ENCODE results near the gene LRCH1. TPM values are rescaled to one million over a fixed set of nuclear protein-coding genes. Genes with fewer than 3 reads are reported as not detected.

Gene LRCH1
- total and polyA plus RNA-seq, 2 of the 13 experiments (the other 11 are each of a cell fraction or from before 2014, with no cell fraction given), result 4.1 to 12.6 TPM

- no peak for TF ChIP-seq ZNF674 (CRISPR knock-in tag; IDR thresholded peaks at IDR 0.05; ENCODE audit: low read depth)
- TF ChIP-seq SOX6 (IDR thresholded peaks at IDR 0.05), result no peak
- 0 out of 2 replicates have a peak, but pooled peaks have one; percentile 19 for TF ChIP-seq SOX6 (CRISPR knock-in tag; IDR thresholded peaks at IDR 0.05)
- no peak for TF ChIP-seq SIX1 (CRISPR knock-in tag; IDR thresholded peaks at IDR 0.05; ENCODE audit: borderline replicate concordance)
- 0 out of 2 replicates have a peak, but pooled peaks have one; percentile 39 for TF ChIP-seq ARID5B (CRISPR knock-in tag; IDR thresholded peaks at IDR 0.05)
- TF ChIP-seq, protein P1, sequence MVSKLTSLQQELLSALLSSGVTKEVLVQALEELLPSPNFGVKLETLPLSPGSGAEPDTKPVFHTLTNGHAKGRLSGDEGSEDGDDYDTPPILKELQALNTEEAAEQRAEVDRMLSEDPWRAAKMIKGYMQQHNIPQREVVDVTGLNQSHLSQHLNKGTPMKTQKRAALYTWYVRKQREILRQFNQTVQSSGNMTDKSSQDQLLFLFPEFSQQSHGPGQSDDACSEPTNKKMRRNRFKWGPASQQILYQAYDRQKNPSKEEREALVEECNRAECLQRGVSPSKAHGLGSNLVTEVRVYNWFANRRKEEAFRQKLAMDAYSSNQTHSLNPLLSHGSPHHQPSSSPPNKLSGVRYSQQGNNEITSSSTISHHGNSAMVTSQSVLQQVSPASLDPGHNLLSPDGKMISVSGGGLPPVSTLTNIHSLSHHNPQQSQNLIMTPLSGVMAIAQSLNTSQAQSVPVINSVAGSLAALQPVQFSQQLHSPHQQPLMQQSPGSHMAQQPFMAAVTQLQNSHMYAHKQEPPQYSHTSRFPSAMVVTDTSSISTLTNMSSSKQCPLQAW (CRISPR knock-in tag; IDR thresholded peaks at IDR 0.05), result peak; percentile 18; the same call in 1 of the 2 replicates
- no peak for TF ChIP-seq MAFG (CRISPR knock-in tag; IDR thresholded peaks at IDR 0.05)
- no peak for TF ChIP-seq POGK (CRISPR knock-in tag; conservative IDR thresholded peaks at IDR 0.05)
- TF ChIP-seq PAXIP1 (CRISPR knock-in tag; conservative IDR thresholded peaks at IDR 0.05), result peak; percentile 55
- no peak for TF ChIP-seq CREB1 (IDR thresholded peaks at IDR 0.05)
- peak; percentile 22; the same call in 1 of the 2 replicates for TF ChIP-seq CREB1 (CRISPR knock-in tag; IDR thresholded peaks at IDR 0.05)
- TF ChIP-seq DRAP1 (CRISPR knock-in tag; IDR thresholded peaks at IDR 0.05), result peak; percentile 30; the same call in 1 of the 2 replicates
- peak; percentile 36 for TF ChIP-seq GATAD2A (CRISPR knock-in tag; IDR thresholded peaks at IDR 0.05)
- peak; percentile 32; the same call in 1 of the 2 replicates for TF ChIP-seq MED1 (CRISPR knock-in tag; IDR thresholded peaks at IDR 0.05)
- 0 out of 2 replicates have a peak, but pooled peaks have one; percentile 23 for TF ChIP-seq ZKSCAN8 (CRISPR knock-in tag; IDR thresholded peaks at IDR 0.05; ENCODE audit: borderline replicate concordance)
- TF ChIP-seq SAP130 (CRISPR knock-in tag; IDR thresholded peaks at IDR 0.05; ENCODE audit: low read depth), result peak; percentile 30; the same call in 1 of the 2 replicates
- TF ChIP-seq HINFP (CRISPR knock-in tag; IDR thresholded peaks at IDR 0.05; ENCODE audit: low read depth), result no peak
- TF ChIP-seq NCOR1 (IDR thresholded peaks at IDR 0.05; ENCODE audit: borderline replicate concordance, low read length), result 0 out of 2 replicates have a peak, but pooled peaks have one; percentile 44
Observed at GRCh38 chr13:46660857-46661256, 107.9 kb downstream of the LRCH1 start (continued).

Measured in HepG2 (cell line).